ENCODE data around the gene ITFG1. TPM values are rescaled to one million over a fixed set of nuclear protein-coding genes. Genes with fewer than 3 reads are reported as not detected.
"Not testable (repeated sequence)": the region's sequence is repeated elsewhere in the genome, so short reads cannot be mapped to it uniquely, and the experiment has no call there.

Gene ITFG1
- total RNA-seq, 1 donor from 2014 or later = 29.3 TPM

DNA sequence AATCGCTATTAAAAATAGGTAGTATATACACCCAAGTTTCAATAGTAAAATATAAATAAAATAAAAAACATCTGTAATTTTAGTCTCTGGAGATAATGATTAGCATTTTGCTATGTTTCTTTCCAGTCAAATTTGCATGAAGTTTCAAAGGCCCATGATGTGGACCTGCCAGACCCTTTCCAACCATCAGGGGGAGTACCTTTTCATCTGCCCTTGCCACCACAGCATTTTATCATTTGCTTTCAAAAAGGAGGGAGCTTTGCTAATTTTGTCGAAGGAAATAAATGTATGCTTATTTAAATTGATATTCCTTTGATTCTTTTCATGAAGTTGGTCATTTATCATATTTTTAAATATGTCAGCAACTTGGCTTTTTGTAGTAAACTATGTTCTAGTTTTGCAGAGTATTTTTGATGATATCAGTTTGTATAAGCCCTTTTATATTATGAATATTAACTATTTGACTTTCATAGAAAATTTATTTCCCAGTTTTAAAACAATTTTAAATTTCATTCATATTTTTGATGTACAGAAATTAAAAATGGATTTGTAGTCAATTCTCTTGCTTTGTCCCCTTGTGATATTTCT, 201.9 kb downstream of the ITFG1 start:
- intact Hi-C loops (cut with micrococcal nuclease) = loop anchor here (5.0 kb wide), 1 partner anchor 898 kb away; the partner anchor contains the start of gene ABCC12

DNA sequence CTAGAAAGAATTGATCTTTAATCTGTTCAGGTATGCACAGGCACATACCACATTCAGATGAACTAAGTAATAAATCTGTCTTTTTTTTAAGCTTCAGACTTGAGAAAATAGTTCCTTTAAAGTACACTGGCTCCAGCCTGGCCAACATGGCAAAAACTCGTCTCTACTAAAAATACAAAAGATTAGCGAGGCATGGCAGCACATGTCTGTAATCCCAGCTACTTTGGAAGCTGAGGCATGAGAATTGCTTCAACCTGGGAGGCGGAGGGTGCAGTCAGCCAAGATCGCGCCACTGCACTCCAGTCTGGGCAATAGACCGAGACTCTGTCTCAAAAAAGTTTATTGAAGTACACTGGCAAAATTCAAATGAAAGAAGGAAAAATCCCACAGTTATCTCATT, 206.1 kb downstream of the ITFG1 start:
- intact Hi-C loops (cut with micrococcal nuclease) = loop anchor here (5.0 kb wide), 1 partner anchor 903 kb away; the partner anchor contains the start of gene ABCC12

DNA sequence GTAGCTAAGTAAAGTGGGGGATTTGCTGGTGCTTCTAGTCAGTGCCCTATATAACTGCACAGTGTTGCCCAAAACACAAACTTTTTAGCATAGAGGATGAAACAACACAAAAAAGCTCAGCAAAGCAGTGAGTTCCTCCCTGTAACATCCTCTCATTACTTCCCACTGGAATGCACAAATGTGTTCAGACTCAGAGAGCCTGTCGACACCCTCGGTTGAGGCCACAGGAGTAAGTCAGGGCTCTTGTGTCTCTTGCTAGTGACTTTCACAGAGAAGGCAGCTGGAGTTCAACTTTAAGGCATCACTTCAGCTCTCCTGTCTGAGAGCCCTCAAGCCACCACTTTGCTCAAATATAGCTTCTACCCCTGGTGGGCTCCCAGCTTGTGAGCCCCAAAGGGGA, 209.9 kb downstream of the ITFG1 start:
- intact Hi-C loops (cut with micrococcal nuclease) = no loop called here

DNA sequence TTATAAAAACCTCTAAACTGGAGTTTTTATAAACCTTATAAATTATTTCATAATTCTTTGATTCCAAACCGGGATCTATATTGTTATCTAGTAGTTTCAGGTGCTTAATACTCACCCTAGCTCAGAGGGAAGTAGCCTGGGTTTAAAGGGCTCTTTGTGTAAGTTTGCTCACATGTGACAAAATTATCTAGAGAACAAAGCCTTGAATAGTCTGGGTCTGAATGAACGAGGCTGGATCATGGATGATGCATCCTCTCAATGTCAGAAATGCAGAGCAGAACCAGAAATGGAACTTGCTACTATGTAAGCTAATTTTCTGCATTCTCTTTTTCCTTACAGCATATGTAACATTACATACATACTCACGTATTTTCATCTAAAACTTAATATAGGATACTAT, 213.2 kb downstream of the ITFG1 start:
- intact Hi-C loops (cut with micrococcal nuclease) = no loop called here

DNA sequence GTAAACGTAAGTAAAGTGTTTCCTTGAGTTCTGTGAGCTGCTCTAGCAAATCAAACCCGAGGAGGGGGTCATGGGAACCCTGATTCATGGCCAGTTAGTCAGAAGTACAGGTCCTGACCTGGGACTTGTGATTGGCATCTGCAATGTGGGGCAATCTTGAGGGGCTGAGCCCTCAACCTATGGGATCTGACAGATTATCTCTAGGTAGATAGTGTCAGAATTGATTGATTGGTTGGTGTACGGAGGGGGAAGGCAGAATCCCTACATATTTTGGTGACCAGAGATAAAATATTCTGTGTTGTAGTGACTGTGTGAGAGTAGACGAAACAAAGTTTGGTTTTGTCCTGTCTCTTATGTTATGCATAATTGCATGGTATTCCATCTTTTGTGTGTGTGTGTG, 216.7 kb downstream of the ITFG1 start:
- intact Hi-C loops (cut with micrococcal nuclease) = no loop called here

DNA sequence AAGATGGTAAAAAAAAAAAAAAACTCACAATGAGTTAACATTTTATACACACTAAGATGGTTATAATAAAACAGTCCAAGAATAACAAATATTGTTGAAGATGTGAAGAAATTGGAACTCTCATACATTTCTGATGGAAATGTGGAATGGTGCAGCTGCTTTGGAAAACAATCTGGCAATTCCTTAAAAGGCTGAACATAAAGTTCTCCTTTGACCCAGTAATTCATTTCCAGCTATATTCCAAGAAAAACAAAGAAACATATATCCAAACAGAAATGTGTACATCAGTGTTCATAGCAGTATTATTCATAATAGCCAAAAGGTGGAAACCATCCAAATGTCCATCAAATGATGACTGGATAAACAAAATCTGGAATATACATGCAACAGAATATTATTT, 219.8 kb downstream of the ITFG1 start:
- intact Hi-C loops (cut with micrococcal nuclease) = no loop called here

DNA sequence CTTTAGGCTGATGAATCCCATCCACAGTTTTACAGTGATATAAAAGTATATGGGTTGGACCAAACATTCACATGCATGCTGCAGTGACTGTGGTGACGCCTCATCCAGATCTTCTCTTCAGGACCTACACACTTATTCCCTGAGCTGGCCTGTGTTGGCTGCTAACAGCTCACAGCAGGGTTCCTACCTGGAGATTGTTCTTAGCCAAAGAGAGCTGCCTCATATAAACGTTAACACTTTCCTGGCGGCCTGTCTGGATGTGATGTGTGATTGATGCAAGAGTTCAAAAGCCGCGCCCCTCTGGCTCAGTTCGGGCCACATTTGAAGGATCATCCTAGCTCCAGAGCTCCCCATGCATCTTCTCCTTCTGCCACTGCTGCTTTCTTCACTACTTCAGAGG, 224.1 kb downstream of the ITFG1 start:
- intact Hi-C loops (cut with micrococcal nuclease) = no loop called here

DNA sequence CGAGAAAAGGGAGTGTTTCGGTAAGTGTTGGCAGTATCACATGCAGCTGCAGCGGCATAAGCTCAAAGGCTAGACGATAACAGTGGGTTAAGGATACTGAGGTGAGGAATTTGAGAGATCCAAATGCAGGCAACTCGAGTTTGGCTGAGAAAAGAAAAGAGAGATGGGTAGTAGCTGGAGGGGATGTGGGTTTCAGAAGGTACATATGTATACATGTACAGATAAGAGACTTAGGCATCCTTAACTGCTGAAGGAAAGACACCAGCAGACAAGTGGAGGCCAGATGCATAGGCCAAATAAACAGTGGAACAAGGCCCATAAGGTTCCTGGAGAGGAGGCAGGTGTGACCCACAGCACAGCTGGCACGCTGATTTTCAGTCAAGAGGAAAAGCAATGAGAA, 230.6 kb downstream of the ITFG1 start:
- intact Hi-C loops (cut with micrococcal nuclease) = no loop called here

DNA sequence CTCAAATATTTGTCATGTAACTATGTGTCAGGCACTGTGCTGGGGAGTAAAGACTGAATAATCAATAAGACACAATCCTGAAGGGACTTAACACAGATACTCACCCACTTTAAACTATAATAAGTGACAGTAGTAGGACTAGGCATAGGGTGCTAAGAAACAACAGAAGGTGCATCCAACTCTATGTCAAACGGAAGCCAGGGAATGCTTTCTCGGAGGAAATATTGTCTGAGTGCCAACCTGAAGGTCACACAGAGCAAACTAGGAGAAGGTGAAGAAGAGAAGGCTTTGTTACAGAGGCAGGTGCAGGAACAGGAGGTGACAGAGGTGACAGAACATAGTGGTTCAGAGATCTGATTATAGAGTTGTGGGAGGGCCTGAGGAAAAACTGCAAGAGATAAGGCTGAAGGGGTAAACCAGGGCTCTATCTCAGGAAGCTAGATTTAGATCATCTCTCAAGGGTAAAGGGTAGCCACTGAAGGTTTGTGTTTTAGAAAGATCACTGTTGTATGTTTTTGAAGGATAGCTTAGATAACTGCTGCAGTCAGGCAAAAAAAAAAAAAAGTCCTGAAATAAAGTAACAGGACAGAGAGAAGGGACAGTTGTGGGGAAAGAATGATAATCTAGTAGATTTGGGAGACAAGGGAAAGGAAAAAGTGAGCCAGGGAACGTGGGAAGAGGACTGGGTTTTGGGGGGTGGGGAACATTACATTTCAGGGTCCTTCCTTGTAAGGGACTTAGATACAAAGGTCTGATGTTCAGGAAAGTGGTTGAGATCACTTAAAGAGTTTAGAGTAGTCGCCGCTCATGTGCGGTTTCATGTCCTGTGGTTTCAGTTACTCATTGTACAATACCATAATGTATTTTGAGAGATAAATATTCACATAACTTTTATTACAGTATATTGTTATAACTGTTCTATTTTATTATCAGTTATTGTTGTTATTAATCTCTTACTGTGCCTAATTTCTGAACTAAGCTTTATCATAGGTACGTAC, 231.5 kb downstream of the ITFG1 start:
- intact Hi-C loops (cut with micrococcal nuclease) = no loop called here

DNA sequence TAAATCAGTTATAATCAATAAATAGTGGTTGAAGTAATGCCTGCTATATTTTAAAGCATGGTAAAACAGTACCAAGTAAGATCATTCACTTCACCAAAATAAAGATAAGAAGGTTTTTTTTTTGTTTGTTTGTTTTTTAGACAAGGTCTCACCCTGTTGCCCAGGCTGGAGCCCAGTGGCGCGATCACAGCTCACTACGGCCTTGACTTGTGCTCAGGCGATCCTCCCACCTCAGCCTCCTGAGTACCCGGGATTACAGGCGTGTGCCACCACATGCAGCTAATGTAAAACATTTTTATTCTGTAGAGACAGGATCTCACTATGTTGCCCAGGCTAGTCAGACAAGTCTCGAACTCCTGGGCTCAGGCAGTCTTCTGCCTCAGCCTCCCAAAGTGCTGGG, 232.6 kb downstream of the ITFG1 start:
- intact Hi-C loops (cut with micrococcal nuclease) = no loop called here

DNA sequence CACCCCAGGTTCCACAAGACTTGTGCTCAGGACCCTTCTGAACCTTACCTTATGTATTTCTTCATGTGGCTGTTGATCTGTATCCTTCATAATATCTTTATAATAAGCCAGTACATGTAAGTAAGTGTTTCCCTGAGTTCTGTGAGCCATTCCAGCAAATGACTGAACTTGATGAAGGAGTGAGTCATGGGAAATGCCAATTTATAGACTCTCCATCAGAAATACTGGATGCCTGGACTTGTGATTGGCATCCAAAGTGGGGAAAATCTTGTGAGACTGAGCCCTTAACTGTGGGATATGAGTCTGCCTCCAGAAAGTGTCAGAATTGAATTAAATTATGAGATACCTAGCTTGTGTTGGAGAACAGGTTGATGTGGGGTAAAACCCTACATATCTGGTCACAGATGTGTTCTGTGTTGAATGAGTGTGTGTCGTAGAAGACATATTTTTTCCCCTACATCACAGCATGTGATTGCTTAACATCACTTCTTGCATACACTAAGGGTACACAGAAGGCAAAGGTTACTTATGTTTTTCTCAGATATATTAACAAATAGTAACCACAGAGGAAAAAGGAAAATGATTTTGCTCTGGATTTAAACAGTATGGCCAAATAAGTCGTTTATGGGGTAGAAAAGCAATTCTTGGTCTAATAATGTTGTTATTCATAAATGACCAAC, 247.0 kb downstream of the ITFG1 start:
- intact Hi-C loops (cut with micrococcal nuclease) = no loop called here

DNA sequence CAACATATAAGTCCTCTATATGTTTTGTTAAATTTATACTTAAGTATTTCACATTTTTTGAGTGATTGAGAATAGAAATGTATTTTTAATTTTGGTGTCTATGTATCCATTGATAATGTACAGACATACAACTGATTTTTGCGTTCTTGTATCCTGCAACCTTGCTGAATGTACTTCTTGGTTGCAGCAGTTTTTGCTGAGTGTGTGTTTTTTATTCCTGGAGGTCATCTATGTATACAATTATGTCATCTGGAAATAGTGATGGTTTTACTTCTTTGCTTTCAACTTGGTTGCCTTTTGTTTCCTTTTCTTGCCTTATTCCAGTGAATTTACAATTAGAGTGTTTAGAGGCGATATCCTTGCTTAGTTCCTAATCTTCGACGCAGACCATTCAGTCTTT, 249.6 kb downstream of the ITFG1 start:
- intact Hi-C loops (cut with micrococcal nuclease) = no loop called here

DNA sequence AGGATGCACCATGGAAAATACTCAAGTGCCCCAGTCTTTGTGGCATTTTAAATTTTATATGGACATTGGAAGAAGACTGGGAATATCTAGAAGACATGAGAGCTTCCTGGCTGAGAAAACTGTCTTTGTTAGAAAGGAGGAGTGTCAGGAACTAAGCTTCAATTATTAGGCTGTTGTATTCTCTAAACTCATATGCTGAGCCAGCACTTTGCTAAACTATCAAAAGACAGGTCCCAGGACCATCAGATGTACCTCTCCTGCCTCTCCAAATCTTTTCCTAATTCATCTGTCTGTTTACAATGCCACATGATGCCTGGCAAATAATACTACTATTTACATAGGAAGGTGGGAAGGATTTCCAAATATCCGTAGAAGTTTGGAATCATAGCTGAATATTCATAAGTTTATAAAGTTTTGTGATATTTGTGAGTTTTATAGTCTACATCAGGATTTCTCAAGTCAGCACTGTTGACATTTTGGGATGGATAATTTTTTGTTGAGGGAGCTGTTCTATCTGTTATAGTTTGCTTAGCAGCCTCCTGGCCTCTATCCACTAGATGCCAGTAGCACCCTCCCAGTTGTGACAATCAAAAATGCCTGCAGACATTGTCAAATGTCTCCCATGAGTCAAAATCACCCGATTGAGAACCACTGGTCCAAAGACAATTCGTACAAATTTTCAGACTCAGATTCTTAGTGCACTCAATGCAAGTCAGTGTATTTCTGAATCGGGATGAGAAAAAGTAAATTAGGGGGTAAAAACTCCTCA, 255.9 kb downstream of the ITFG1 start:
- intact Hi-C loops (cut with micrococcal nuclease) = no loop called here

DNA sequence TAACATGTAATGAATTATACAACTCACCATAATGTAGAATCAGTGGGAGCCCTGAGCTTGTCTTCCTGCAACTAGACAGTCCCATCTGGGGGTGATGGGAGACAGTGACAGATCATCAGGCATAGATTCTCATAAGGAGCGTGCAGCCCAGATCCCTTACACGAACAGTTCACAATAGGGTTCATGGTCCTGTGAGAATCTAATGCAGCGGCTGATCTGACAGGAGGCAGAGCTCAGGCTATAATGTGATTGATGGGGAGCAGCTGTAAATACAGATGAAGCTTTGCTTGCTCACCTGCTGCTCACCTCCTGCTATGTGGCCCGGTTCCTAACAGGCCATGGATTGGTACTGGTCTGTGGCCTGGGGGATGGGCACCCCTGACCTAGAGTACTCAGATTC, 257.4 kb downstream of the ITFG1 start:
- intact Hi-C loops (cut with micrococcal nuclease) = not testable (repeated sequence)

DNA sequence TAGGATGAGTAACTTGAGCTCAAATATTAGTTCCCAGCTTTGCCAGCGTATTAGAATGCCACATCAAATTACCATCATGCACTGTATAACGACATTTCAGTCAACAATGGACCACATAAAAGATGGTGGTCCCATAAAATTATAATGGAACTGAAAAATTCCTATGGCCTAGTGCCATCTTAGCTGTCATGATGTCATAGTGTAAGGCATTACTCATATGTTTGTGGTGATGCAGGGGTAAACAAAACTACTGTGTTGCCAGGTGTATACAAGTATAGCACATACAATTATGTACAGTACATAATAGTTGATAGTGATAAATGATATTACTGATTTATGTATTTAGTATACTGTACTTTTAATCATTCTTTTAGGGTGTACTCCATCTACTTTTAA, 262.7 kb downstream of the ITFG1 start:
- intact Hi-C loops (cut with micrococcal nuclease) = no loop called here

DNA sequence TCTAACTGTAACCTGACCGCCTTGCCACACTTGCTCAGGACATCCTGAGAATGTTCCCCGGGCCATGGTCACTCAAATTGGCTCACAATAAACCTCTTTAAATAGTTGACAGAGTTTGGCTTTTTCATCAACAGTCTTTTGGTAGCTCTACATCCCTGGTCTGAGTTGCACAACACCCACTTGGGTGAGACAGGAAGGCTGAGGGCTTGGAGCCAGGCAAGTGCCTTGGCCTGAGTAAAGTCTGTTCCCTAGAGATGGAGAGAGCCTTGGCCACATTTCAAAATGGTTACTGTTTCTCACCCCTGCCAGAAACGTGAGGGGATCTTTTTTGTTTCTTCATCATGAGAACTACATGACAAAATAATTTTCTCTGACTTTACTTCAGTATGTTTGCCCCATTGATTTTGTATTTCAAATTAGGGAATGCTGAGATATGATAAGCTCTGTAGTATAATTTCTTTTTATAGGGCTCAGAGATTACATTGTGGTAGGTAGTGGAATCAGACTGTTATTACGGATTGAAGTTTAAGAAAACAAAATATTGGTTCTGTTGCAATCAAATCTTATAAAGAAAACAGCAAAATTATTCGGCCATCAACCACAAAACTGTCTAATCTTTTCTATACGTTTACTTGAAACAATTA, 263.2 kb downstream of the ITFG1 start:
- intact Hi-C loops (cut with micrococcal nuclease) = no loop called here

DNA sequence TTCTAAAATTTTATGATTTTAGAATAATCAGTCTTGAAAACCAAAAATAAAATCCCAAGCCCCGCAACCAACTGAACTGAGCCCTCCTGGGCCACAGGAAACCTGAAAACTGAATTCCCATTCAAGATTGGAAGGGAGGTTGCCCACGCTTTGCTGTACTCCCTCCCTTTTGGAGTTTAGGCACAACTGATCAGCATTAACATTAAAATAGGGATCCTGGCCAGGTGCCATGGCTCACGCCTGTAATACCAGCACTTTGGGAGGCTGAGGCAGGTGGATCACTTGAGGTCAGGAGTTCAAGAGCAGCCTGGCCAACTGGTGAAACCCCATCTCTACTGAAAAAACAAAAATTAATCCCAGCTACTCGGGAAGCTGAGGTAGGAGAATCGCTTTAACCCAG, 264.4 kb downstream of the ITFG1 start:
- intact Hi-C loops (cut with micrococcal nuclease) = no loop called here

DNA sequence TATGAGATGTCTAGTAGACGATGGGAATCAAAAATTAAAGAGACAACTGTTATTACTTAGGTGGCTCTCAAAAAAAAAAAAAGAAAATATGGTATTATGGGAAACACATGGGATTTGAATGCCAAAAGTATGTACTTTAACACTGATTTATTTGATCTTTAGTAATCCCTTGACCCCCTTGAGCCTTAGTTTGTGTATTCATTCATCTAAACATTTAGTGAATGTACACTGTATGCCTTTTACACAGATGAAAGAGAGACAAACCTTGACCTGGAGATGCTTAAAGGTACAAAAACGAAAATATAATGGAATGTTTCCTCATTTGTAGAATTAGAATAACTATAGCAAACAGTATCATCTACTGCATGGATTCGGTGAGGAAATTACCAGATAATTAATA, 278.5 kb downstream of the ITFG1 start:
- intact Hi-C loops (cut with micrococcal nuclease) = no loop called here

DNA sequence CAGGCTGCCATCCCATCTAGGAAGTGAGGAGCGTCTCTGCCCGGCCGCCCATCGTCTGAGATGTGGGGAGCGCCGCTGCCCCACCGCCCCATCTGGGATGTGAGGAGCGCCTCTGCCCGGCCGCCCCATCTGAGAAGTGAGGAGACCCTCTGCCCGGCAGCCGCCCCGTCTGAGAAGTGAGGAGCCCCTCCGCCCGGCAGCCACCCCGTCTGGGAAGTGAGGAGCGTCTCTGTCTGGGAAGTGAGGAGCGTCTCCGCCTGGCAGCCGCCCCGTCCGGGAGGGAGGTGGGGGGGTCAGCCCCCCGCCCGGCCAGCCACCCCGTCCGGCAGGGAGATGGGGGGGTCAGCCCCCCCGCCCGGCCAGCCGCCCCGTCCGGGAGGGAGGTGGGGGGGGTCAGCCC, 279.8 kb downstream of the ITFG1 start:
- intact Hi-C loops (cut with micrococcal nuclease) = not testable (repeated sequence)

DNA sequence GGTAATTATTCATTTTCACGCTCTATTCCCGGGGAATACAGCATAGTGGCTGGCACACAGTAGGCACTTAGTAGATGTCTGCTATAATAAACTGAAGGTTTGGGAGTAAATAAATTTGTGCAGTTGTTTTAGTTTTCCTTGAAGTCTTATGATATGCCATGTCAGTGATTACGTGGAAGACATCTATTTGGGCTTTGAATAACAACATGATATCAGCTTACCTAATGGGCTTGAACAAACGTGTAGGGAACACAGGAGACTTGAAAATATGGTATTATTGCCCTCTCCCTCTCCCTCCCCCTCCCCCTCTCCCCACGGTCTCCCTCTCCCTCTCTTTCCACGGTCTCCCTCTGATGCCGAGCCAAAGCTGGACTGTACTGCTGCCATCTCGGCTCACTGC, 280.8 kb downstream of the ITFG1 start:
- intact Hi-C loops (cut with micrococcal nuclease) = no loop called here

DNA sequence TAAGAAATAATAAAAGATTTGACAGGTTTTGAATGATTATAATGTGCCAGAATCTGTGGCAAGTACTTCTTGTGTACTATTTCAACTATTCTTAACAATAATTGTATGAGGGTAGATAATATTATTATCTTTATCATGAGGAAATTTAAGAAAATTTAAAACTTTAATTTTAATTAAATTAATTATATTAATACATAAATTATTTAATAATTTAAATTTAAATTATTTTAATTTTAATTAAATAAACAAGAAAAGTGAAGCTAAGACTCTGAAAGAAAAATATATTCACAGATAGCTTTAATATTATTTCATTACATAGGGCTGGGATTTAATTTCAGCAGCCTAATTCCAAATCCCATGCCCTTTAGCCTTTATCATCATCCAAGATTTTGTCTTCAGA, 285.7 kb downstream of the ITFG1 start:
- intact Hi-C loops (cut with micrococcal nuclease) = no loop called here

Data from T-helper 2 cell treated with Interferon-gamma antibody and Interleukin-4, amounts not matched to agents 100 ng/mL and 5 ng/mL, for 36 hours (primary cell).